GM19099 (cell line): Measurements from ENCODE around the gene DACT2.

Source experiments
- POLR2A ChIP-seq: IDR thresholded peaks from 3 replicates; pipeline ENCODE4 v1.6.1; 2011; ENCODE audit warnings: low read depth; ENCODE audit not compliant: insufficient read length; ENCODE audit errors: extremely low read depth

The DACT2 gene

DNA sequence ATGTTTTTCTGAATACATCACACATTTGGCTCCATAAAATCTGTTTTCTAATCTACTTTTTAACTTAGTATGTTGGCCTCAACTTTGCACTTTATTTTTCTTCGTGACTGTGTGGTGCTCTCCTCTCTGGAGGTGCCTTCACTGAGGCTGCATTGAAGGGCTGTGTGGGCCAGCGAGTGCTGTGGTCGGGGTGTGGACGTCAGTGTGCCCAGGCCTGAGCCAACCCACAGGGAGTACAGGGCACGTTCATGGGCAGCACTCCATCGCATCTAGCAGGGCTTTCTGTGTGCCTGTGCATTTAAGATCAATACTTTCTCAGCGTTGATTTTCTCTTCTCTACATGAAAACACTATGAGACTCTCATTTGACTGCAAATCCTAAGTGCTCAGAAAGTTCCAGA lies 37.8 kb downstream of the DACT2 start:
- TF ChIP-seq POLR2A, result no peak

DNA sequence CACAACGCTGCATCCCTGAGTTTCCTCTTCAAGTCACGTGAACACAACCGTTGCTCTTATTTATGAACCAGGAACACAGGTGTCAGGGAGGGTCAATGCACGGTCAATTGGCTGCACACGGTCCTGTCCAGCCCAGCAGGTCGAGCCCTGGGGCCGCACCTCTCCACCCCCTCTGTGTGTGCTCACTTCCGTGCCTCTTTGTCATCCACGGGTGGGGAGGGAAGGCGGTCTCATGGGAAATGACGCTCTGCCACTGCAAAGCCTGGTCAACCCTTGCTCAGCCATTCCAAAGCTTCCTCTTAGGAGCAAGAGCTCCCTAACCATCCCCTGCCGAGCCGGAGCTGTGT lies 38.7 kb downstream of the DACT2 start:
- no peak for TF ChIP-seq POLR2A

DNA sequence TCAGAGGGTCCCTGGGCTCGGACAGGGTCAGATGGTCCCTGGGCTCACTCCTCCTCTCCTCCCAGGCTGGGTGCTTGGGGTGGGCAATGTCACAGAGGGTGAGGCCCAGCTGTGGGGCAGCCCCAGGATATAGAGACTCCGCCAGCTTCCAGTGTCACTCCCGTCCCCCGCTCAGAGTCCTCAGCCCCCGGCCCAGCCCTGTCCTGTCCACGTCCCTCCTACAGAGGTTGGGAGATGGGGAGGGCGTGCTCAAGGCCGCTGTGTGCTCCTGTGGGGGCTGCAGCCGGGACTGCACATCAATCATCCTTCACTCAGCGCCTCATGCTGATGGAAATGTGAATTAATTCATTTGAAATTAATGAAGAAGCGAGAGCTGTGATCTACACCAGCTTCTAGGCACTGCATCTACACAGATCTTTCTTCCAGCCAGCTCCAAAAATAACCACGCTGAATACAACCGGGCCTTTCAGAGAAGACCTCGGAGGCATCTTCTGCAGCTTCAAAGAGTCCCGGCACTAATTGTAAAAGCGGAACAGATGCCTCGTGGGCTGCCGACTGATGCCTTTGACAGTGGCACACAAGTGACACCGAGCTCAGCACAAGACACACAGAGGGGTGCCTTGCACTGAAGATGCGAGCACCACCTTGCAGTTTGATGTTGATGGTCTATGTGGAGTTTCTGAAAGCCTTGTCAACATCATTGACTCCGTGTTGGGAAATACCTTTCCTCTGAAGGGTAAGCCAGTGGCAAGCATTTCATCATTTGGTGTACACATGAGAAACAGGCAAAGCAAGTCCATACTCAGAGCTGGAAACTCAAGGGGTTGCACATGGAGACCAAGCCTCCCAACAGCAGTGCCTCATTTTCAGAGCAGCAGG lies 39.3 kb downstream of the DACT2 start:
- TF ChIP-seq POLR2A, result no peak

DNA sequence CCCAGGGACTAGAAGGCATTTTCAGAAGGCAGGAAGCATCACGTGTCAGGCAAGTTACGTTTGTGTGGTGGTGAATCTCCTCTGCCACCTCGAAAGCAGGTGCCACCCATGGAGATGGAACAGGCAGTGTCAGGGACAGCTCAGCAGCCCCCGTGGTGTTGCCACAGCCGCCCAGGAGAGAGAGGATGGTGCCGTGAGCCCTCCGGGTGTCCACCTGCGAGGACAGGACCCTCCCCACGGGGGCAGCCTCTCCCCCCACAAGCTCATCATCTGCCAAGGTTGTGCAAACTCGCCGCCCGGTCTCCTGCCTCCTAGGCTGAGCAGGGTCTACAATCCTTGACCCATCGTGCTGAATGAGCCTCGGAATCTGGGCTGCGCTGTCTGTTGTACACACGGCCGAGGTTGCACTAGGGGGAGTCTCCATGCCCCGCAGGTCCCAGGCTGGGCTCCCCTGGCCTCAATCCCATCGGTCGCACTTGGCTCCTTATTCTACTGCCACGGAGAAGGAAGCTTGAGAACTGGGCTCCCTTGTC lies 40.1 kb downstream of the DACT2 start:
- TF ChIP-seq POLR2A, result no peak

DNA sequence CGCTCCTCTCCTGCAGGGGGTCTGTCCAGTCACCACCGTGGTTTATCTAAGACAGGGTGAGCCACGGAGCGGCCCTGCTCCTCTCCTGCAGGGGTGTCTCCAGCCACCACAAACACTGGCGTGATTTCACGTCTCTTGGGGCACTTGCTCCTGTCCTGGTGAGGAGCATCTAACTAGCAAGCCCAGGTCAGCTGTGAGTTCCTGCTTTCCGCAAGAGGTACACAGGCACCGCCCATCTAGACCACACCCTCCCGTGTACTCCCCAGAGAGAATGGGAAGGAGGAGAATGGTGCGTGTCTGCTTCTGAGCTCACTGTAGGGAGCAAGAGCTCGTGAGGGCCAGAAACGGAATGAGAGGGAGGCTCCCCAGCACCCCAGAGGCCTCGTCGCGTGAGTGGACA lies 40.7 kb downstream of the DACT2 start:
- TF ChIP-seq POLR2A, result no peak

DNA sequence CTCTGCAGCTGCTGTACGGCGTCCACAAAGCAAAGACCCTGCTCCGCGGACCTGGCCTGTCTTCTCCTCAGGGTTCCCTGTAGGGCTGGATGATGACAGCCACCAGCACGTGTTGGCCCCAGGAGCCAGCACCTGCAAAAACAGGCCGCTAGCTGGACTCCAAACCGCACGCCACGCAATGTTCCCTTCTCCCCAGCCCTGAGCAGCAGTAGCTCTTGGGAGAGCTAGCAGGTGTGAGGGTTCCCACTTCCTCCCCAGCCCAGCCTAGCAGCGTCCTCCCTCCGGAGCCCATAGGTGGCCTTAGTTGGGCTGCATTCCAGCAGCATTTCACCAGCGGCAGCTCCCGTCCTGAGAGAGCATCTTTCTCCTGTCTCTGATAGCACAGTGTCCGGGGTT lies 42.3 kb downstream of the DACT2 start:
- TF ChIP-seq POLR2A, result no peak

DNA sequence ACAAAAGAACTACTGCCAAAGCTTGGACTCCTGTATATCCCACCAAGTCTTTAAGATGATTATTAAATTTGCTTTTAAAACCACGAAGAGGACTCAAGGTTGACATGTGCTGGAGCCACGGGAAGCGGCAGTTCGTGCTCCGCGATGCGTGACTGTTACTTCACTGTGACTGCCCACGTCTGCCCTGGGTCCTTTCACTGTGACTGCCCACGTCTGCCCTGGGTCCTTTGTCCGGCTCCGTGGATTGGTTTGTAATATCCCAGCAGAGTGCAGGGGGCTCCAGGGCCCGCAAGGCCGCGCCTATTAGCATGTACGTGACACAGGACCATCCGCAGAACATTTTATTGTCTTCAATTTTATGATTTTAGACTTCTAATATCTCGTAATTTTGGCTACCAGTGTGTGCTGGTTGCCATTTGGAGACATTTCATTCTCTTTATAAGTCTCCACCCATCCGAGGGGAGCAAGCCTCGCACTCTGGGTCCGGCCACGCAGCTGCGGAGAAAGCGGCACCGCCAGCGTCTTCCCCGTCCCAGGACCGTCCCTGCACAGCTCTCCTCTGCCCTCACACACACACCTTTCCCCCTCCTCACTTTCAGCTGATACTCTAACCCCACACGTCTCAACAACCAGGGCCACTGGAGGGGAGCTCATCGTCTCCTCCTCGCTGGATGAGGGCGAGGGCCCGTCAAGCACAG lies 42.9 kb downstream of the DACT2 start:
- TF ChIP-seq POLR2A, result no peak

DNA sequence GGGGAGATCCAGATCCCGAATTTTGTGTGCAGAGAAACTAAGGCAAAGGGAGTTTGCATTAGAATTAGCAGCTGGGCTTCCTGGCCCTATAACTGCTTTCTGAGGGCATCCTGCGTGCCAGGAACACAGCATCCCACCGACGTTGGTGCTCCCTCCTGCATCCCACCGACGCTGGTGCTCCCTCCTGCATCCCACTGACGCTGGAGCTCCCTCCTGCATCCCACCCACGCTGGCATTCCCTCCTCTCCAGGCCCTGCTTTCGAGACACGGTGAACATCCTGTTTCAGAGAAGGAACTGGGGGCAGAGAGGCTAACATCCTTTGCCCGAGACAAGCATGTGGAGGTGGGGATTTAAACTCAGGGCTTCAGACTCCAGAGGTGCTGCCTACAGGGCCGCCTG lies 44.4 kb downstream of the DACT2 start:
- TF ChIP-seq POLR2A, result no peak

DNA sequence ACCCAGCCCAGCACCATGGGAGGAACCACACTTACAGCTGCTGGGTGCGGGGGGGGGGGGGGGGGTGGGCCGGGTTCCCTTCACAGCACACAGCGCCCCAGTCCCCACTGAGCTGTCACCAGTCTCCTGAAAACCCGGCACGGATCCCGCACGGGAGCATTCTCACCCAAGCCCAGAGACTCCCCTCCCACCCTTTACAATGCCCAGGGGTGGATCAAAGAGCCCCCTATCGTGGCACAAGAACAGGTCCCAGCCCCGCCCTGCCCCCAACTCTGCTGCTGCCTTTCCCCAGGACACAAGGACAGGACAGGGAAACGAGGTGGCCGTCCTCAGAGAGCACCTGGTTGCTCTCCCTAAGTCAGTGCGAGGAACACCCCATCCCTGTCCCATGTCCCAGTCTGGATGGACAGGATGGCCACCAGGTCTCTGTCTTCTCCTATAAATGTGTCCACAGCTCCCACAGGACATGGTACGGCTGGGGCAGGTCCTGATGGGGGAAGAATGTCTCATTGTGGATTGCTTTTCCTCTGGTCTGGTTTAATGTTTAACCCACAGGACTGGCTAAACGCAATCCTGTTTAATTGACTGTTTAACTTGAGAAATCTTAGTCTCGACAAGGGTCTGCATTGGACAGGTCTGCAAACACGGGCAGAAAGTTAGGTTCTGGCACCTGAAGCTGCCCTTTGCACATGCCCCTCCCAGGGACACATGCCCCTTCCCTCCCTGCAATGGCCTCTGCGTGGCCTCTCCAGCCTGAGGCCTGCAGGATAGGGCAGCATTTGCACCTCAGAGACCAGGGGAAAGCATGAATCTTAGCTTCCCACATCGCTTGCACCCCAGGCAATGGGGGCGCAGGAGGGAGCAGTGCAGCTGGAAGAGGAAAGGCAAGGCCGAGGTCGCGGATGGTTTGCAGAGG lies 45.3 kb downstream of the DACT2 start:
- TF ChIP-seq POLR2A, result no peak

DNA sequence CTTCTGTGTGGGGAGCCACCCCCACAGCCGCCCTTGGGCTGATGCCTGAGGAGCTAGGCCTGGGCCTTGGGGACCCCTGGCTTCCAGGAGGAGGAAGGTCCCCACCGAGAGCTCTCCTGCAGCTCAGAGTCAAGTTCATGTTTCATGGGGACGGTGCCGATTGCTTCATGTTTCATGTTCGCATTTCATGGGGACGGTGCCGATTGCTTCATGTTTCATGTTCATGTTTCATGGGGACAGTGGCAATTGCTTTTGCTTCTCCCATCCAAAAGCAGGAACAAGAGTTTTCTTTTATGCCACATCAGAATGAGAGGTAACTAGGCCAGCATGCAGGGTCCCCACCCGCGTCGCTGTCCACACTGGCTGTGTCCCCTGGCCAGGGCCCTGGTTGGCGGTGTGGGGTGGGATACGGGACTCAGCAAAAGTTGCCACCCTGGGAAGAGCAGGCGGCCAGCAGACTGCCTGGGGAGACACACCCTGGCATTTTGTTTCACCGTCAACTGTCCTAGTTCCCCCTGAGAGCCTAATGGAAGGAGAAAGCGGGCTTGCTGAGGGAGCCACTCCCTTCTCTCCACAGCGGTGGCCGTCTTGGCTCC lies 46.0 kb downstream of the DACT2 start:
- TF ChIP-seq POLR2A, result no peak

DNA sequence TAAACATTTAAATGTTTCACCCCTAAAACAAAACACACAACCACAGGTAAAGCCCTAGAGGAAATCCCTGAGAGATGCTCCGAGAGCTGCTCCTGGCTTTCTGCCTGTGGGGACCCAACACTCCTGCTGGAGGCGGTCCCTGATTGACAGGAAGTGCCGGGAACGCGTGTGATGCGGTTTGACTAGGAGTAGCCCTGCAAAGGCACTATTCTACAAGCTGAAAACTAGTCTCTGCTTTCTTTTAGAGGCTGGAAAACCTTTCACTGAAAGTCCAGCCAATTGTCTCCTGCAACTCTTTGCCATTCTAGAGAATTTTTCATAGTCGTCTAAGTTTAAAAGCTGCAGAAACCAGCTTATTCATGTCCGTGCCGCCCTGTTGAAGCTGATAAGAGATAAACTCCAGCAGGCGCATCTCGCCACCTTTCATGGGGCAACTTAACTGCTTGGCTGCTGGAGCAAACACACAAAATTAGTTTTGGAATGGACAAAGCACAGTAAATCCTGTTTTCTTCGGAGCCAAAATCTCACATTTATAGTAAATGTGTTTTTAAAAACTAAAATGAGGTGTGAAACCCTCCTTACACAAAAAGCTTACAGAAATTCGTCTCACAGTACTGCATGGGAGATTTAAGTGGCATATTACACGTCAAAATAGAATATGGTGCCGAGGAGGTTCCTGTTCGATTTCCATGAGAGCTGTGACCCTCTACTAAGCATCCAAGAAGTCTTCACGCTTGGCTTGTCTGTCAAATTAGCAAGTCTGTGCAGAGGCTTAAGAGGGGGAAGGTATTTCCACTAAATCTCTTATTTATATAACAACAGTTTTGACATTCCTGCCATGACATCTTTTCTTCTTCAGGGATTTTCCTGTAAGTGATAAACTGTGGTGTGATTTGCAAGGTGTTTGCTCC lies 46.9 kb downstream of the DACT2 start:
- no peak for TF ChIP-seq POLR2A

DNA sequence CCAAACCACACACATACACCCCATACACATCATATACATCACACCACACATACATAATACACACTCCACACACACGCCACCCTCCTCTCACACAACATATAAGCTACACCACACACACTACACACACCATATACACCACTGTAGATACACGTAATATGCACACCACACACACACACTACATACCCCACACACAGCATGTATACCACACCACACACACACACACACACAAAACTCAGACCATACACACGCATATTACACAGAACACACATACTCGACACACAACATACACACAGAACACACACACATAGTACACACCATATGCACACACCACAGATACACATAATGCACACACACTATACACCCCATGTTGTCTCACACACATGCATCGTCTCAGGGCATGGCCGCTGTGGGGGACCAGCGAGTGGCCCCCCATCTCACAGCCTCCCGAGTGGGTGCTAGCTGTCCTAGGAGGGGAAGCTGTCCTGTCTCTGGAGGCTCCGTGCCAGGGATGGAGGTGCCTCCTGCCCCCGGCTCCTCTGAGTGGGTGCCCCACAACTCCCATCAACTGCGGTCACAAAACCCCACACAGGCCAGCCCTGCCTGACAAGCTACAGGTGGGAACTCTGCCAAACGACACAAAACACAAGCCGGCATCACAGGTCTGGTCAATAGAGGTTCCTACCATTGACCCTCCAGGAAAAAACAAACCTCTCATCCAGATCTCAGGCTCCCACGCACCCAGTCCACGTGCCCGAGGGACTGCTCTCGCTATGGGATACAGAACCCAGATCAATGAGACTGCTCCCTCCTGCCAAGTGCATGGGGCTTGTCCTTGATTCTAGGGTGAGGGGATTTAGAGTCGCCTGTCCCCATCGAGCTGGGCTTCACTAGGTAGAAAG lies 49.1 kb downstream of the DACT2 start:
- no peak for TF ChIP-seq POLR2A
